Spleen (tissue), 7 donors: ENCODE measurements around the gene ZSCAN22.

ENCODE experiments used
- CTCF ChIP-seq, 11 experiments: fragments of 200-600 bp in 7 of 11; fragments of 450-650 bp in 4 of 11; sonication (generic) in 4 of 11; IDR thresholded peaks in 8 of 11; conservative IDR thresholded peaks in 3 of 11; 1 replicate in 7 of 11; 2 replicates in 4 of 11; pipeline versions ENCODE4 v1.4.0 to v1.8.0; 2016 to 2021; ENCODE audit warnings: antibody characterized with exemption in 11 of 11, inconsistent platforms in 4 of 11, mild to moderate bottlenecking in 1 of 11
- POLR2A ChIP-seq, 3 donors: fragments of 450-650 bp; IDR thresholded peaks; one replicate each; pipeline ENCODE4 v1.5.1; 2017; ENCODE audit warnings: antibody characterized with exemption in 3 of 3, mild to moderate bottlenecking in 1 of 3
- donor health status: DM: no; HTN: no; CAD: no; lungs with moderate emphysema.
- donor health status: DM: no; HTN: no; CAD: no.
- donor health status: DM: no; HTN: no; CAD: no.

GRCh38 chr19:58277748-58278540 is 48.9 kb upstream of the ZSCAN22 start:
- TF ChIP-seq CTCF (IDR thresholded peaks at IDR 0.05 in 8 of 11, conservative IDR thresholded peaks at IDR 0.05 in 3 of 11): no peak
- no peak for TF ChIP-seq POLR2A (IDR thresholded peaks at IDR 0.05)
